Ascending aorta (tissue), 2 donors: ENCODE data around the gene CDH15. TPM values are rescaled to one million over a fixed set of nuclear protein-coding genes. Genes with fewer than 3 reads are reported as not detected.

ENCODE experiments used
- DNase-seq, 2 donors: peaks; one replicate each; pipeline ENCODE4 v3.0.0-alpha.2; 2019; ENCODE audit warnings: low spot score in 2 of 2
- H3K27ac ChIP-seq, 2 donors: fragments of 200-600 bp; sonication (generic); one replicate each; pipeline ENCODE4 v1.5.1; 2016 to 2017; ENCODE audit warnings: mild to moderate bottlenecking in 1 of 2
- H3K27me3 ChIP-seq: fragments of 200-600 bp; sonication (generic); one replicate; pipeline ENCODE4 v1.5.1; 2017
- H3K36me3 ChIP-seq, 2 donors: fragments of 200-600 bp; sonication (generic); one replicate each; pipeline ENCODE4 v1.5.1; 2016
- H3K4me1 ChIP-seq, 2 donors: fragments of 200-600 bp; sonication (generic); one replicate each; pipeline ENCODE4 v1.5.1; 2016 to 2017; ENCODE audit warnings: mild to moderate bottlenecking in 1 of 2
- H3K4me3 ChIP-seq, 2 donors: fragments of 200-600 bp; sonication (generic); one replicate each; pipeline ENCODE4 v1.5.1; 2016 to 2017; ENCODE audit warnings: mild to moderate bottlenecking in 1 of 2
- H3K9me3 ChIP-seq, 2 donors: fragments of 200-600 bp; sonication (generic); one replicate each; pipeline ENCODE4 v1.5.1; 2016
- CTCF ChIP-seq, 3 experiments: fragments of 200-600 bp in 2 of 3; fragments of 450-650 bp in 1 of 3; sonication (generic) in 2 of 3; IDR thresholded peaks; one replicate each; pipeline ENCODE4 v1.5.1; 2016 to 2019; ENCODE audit warnings: antibody characterized with exemption in 3 of 3, mild to moderate bottlenecking in 1 of 3, moderate library complexity in 1 of 3
- intact Hi-C: fragments of 100-400 bp; cut with DNase I; formaldehyde crosslinking; loops from one replicate; pipeline ENCODE4 v1.15.1; 2023
- total RNA-seq: library from RNA; depleted of rRNA; stranded (reverse); fragments of >200 nt; gene quantifications from one replicate; pipeline ENCODE4 v1.1.0, GENCODE V29; 2016

CDH15 gene
- total RNA-seq, 1 donor from 2014 or later, result not detected

- Histone ChIP-seq H3K4me1 (peaks cover 12 to 21% of the 10 kb centered on the region in 2 donors), H3K9me3 (no peaks in the 10 kb centered on the region), H3K4me3 (no peak overlapping the region), H3K27me3 (no peaks in the 10 kb centered on the region), H3K36me3 (peaks cover 0 to 6% of the 10 kb centered on the region in 2 donors), H3K27ac (no peak overlapping the region)
- no peak for TF ChIP-seq CTCF (IDR thresholded peaks at IDR 0.05)
- intact Hi-C loops, result no loop called here
- DNase-seq, result no peak
These were observed 14.6 kb upstream of the CDH15 start for GRCh38 chr16:89156740-89157645.

- peaks cover 12 to 21% of the 10 kb centered on the region in 2 donors for H3K4me1 ChIP-seq
- no peaks in the 10 kb centered on the region for H3K27me3 ChIP-seq
- H3K9me3 ChIP-seq, result no peaks in the 10 kb centered on the region
- H3K36me3 ChIP-seq, result no peaks in the 10 kb centered on the region
- DNase-seq, result no peak
- intact Hi-C loops, result no loop called here
- no peak overlapping the region for H3K27ac ChIP-seq
- no peak overlapping the region for H3K4me3 ChIP-seq
- TF ChIP-seq CTCF (IDR thresholded peaks at IDR 0.05), result no peak
These were observed 13.8 kb upstream of the CDH15 start for GRCh38 chr16:89157778-89158177.

- no peak overlapping the region for H3K27ac ChIP-seq
- H3K4me3 ChIP-seq, result no peak overlapping the region
- intact Hi-C loops, result no loop called here
- no peak for TF ChIP-seq CTCF (IDR thresholded peaks at IDR 0.05)
- no peak for DNase-seq
- no peaks in the 10 kb centered on the region for H3K9me3 ChIP-seq
- H3K4me1 ChIP-seq, result peaks cover 12 to 21% of the 10 kb centered on the region in 2 donors
- H3K27me3 ChIP-seq, result no peaks in the 10 kb centered on the region
- no peaks in the 10 kb centered on the region for H3K36me3 ChIP-seq
These were observed 12.3 kb upstream of the CDH15 start for GRCh38 chr16:89159066-89159849.

- H3K27me3 ChIP-seq, result no peaks in the 10 kb centered on the region
- intact Hi-C loops, result loop anchor here (10.0 kb wide), 1 partner anchor 65 kb away; the partner anchor contains the start of gene ACSF3
- no peak for TF ChIP-seq CTCF (IDR thresholded peaks at IDR 0.05)
These were observed 11.6 kb upstream of the CDH15 start for GRCh38 chr16:89159850-89160354.

GRCh38 chr16:89160977-89161701 is 10.4 kb upstream of the CDH15 start:
- H3K9me3 ChIP-seq, result no peaks in the 10 kb centered on the region
- H3K4me1 ChIP-seq, result peaks cover 2 to 9% of the 10 kb centered on the region in 2 donors
- no peaks in the 10 kb centered on the region for H3K27me3 ChIP-seq
- H3K36me3 ChIP-seq, result no peaks in the 10 kb centered on the region
- no peak overlapping the region for H3K4me3 ChIP-seq
- DNase-seq, result no peak
- H3K27ac ChIP-seq, result no peak overlapping the region
- intact Hi-C loops, result loop anchor here (10.0 kb wide), 1 partner anchor 66 kb away; the partner anchor contains the start of gene ACSF3
- TF ChIP-seq CTCF (IDR thresholded peaks at IDR 0.05), result no peak

More at GRCh38 chr16:89159850-89160354, 11.6 kb upstream of the CDH15 start:
- DNase-seq, result no peak
- Histone ChIP-seq H3K9me3 (no peaks in the 10 kb centered on the region), H3K4me1 (peaks cover 9 to 18% of the 10 kb centered on the region in 2 donors), H3K27ac (no peak overlapping the region), H3K36me3 (no peaks in the 10 kb centered on the region), H3K4me3 (no peak overlapping the region)
